ENCODE measurements around the gene NGB.
A peak's percentile ranks its signal among the peaks of the same experiment; 100 is the strongest.

NGB gene

GRCh38 chr14:77314539-77315457 lies 43.8 kb upstream of the NGB start:
- TF ChIP-seq CTCF (conservative IDR thresholded peaks at IDR 0.05; ENCODE audit: control insufficient read depth, insufficient read depth, low read depth, low read length) = no peak
- DNase-seq (ENCODE audit: low read depth) = no peak
- no peak overlapping the region for H3K4me3 ChIP-seq (ENCODE audit: control insufficient read depth, low read depth, low read length)

- TF ChIP-seq CTCF (conservative IDR thresholded peaks at IDR 0.05; ENCODE audit: control insufficient read depth, insufficient read depth, low read depth, low read length) = no peak
- DNase-seq (ENCODE audit: low read depth) = peak; percentile 91
- H3K4me3 ChIP-seq (ENCODE audit: control insufficient read depth, low read depth, low read length) = no peak overlapping the region
Observed at GRCh38 chr14:77314043-77314442, 43.0 kb upstream of the NGB start.

- TF ChIP-seq CTCF (conservative IDR thresholded peaks at IDR 0.05; ENCODE audit: control insufficient read depth, insufficient read depth, low read depth, low read length) = no peak
- H3K4me3 ChIP-seq (ENCODE audit: control insufficient read depth, low read depth, low read length) = no peak overlapping the region
- DNase-seq (ENCODE audit: low read depth) = no peak
Observed at GRCh38 chr14:77313371-77313770, 42.4 kb upstream of the NGB start.

GRCh38 chr14:77311217-77311616 lies 40.2 kb upstream of the NGB start:
- H3K4me3 ChIP-seq (ENCODE audit: control insufficient read depth, low read depth, low read length) = no peak overlapping the region
- TF ChIP-seq CTCF (conservative IDR thresholded peaks at IDR 0.05; ENCODE audit: control insufficient read depth, insufficient read depth, low read depth, low read length) = no peak
- DNase-seq (ENCODE audit: low read depth) = peak; percentile 67

GRCh38 chr14:77310026-77310425 lies 39.0 kb upstream of the NGB start:
- TF ChIP-seq CTCF (conservative IDR thresholded peaks at IDR 0.05; ENCODE audit: control insufficient read depth, insufficient read depth, low read depth, low read length) = no peak
- DNase-seq (ENCODE audit: low read depth) = peak; percentile 63
- no peak overlapping the region for H3K4me3 ChIP-seq (ENCODE audit: control insufficient read depth, low read depth, low read length)

GRCh38 chr14:77309131-77309530 lies 38.1 kb upstream of the NGB start:
- H3K4me3 ChIP-seq (ENCODE audit: control insufficient read depth, low read depth, low read length) = no peak overlapping the region
- TF ChIP-seq CTCF (conservative IDR thresholded peaks at IDR 0.05; ENCODE audit: control insufficient read depth, insufficient read depth, low read depth, low read length) = no peak
- DNase-seq (ENCODE audit: low read depth) = no peak
